WTC11 (cell line): ENCODE results near the gene DAZAP2. TPM values are rescaled to one million over a fixed set of nuclear protein-coding genes. Genes with fewer than 3 reads are reported as not detected.

Source experiments
- ATAC-seq: fragments of 200-7000 bp; cut with Tn5 transposase; 2 replicates; pipeline ENCODE4 v1.10.0; 2021; ENCODE audit warnings: mild to moderate bottlenecking, moderate library complexity
- CTCF ChIA-PET: fragments of 300-600 bp; sonication (Branson Sonifier 250); formaldehyde crosslinking; loops from one replicate; lab custom pipeline; 2021; ENCODE audit warnings: antibody characterized with exemption; lab: Charles Lee
- POLR2A ChIA-PET: fragments of 350-600 bp; sonication (Branson Sonifier 250); formaldehyde crosslinking; loops from one replicate; lab custom pipeline; 2021; ENCODE audit warnings: antibody characterized with exemption; lab: Charles Lee
- DNase-seq: peaks from one replicate; pipeline ENCODE4 v3.0.0; 2021; ENCODE audit warnings: low spot score
- H3K27ac Mint-ChIP-seq: 2 replicates; pipeline ENCODE4 v1.8.0; 2021; ENCODE audit warnings: mixed read lengths
- H3K27me3 Mint-ChIP-seq: 2 replicates; pipeline ENCODE4 v1.8.0; 2021; ENCODE audit warnings: low read depth, mild to moderate bottlenecking, moderate library complexity, mixed read lengths
- H3K36me3 Mint-ChIP-seq: 2 replicates; pipeline ENCODE4 v1.8.0; 2021; ENCODE audit warnings: mixed read lengths
- H3K4me1 Mint-ChIP-seq: 2 replicates; pipeline ENCODE4 v1.8.0; 2022; ENCODE audit warnings: mixed read lengths
- H3K4me3 Mint-ChIP-seq: 2 replicates; pipeline ENCODE4 v1.8.0; 2021; ENCODE audit warnings: mild to moderate bottlenecking, moderate library complexity, mixed read lengths
- H3K9me3 Mint-ChIP-seq: 2 replicates; pipeline ENCODE4 v1.8.0; 2021; ENCODE audit warnings: mixed read lengths
- CBFB ChIP-seq: sonication (generic); formaldehyde crosslinking; IDR thresholded peaks from 2 replicates; pipeline ENCODE4 v1.8.1; 2022; ENCODE audit warnings: mild to moderate bottlenecking, low read depth, missing genetic modification reagents
- E2F5 ChIP-seq: sonication (generic); formaldehyde crosslinking; IDR thresholded peaks from 2 replicates; pipeline ENCODE4 v1.8.1; 2022; ENCODE audit warnings: mild to moderate bottlenecking, moderate library complexity, missing genetic modification reagents
- ELF4 ChIP-seq: sonication (generic); formaldehyde crosslinking; IDR thresholded peaks from 2 replicates; pipeline ENCODE4 v1.8.1; 2022; ENCODE audit warnings: low read depth, mild to moderate bottlenecking, moderate library complexity, missing genetic modification reagents
- FOXP1 ChIP-seq: sonication (generic); formaldehyde crosslinking; IDR thresholded peaks from 2 replicates; pipeline ENCODE4 v1.8.0; 2022; ENCODE audit warnings: missing genetic modification reagents, mild to moderate bottlenecking, moderate library complexity, borderline replicate concordance
- IRF2 ChIP-seq: sonication (generic); formaldehyde crosslinking; IDR thresholded peaks from 2 replicates; pipeline ENCODE4 v1.8.0; 2022; ENCODE audit warnings: low read depth, missing genetic modification reagents, borderline replicate concordance
- JAZF1 ChIP-seq: fragments of 250-450 bp; sonication (Bioruptor Pico); IDR thresholded peaks from 2 replicates; pipeline ENCODE4 v1.9.0; 2021; ENCODE audit warnings: moderate library complexity, mild to moderate bottlenecking, inconsistent platforms
- JUN ChIP-seq: sonication (generic); formaldehyde crosslinking; IDR thresholded peaks from 2 replicates; pipeline ENCODE4 v1.8.0; 2023; ENCODE audit warnings: mild to moderate bottlenecking, missing genetic modification reagents
- NR1H2 ChIP-seq: sonication (generic); formaldehyde crosslinking; IDR thresholded peaks from 2 replicates; pipeline ENCODE4 v1.9.0; 2021; ENCODE audit warnings: mild to moderate bottlenecking, moderate library complexity, missing genetic modification reagents
- NR2C2 ChIP-seq: sonication (generic); formaldehyde crosslinking; IDR thresholded peaks from 2 replicates; pipeline ENCODE4 v1.8.0; 2022; ENCODE audit warnings: mild to moderate bottlenecking, missing genetic modification reagents
- NR3C1 ChIP-seq: sonication (generic); formaldehyde crosslinking; conservative IDR thresholded peaks from 2 replicates; pipeline ENCODE4 v1.8.1; 2023; ENCODE audit warnings: low read depth, mild to moderate bottlenecking, missing genetic modification reagents
- PRDM15 ChIP-seq: sonication (generic); formaldehyde crosslinking; IDR thresholded peaks from 2 replicates; pipeline ENCODE4 v1.8.0; 2022; ENCODE audit warnings: missing genetic modification reagents
- ZNF138 ChIP-seq: sonication (generic); formaldehyde crosslinking; conservative IDR thresholded peaks from 2 replicates; pipeline ENCODE4 v1.8.1; 2022; ENCODE audit warnings: mild to moderate bottlenecking, moderate library complexity, missing genetic modification reagents
- ZNF219 ChIP-seq: sonication (generic); formaldehyde crosslinking; IDR thresholded peaks from 2 replicates; pipeline ENCODE4 v1.8.0; 2023; ENCODE audit warnings: missing genetic modification reagents, mild to moderate bottlenecking, borderline replicate concordance
- ZNF232 ChIP-seq: sonication (generic); formaldehyde crosslinking; IDR thresholded peaks from 2 replicates; pipeline ENCODE4 v1.8.0; 2022; ENCODE audit warnings: mild to moderate bottlenecking, missing genetic modification reagents
- ZNF317 ChIP-seq: sonication (generic); formaldehyde crosslinking; IDR thresholded peaks from 2 replicates; pipeline ENCODE4 v1.8.1; 2023; ENCODE audit warnings: low read depth, mild to moderate bottlenecking, moderate library complexity, missing genetic modification reagents, borderline replicate concordance
- ZNF416 ChIP-seq: fragments of 250-450 bp; sonication (Bioruptor Pico); IDR thresholded peaks from 2 replicates; pipeline ENCODE4 v1.9.0; 2021; ENCODE audit warnings: mild to moderate bottlenecking, inconsistent platforms
- ZNF671 ChIP-seq: fragments of 250-450 bp; sonication (Bioruptor Pico); IDR thresholded peaks from 2 replicates; pipeline ENCODE4 v1.8.0; 2021; ENCODE audit warnings: mild to moderate bottlenecking
- total RNA-seq: library from RNA; stranded (reverse); gene quantifications from 3 replicates; pipeline ENCODE4 v1.2.3, GENCODE V29; 2021
- TF ChIP-seq, protein P1 (sequence below): sonication (generic); formaldehyde crosslinking; IDR thresholded peaks from 2 replicates; pipeline ENCODE4 v1.8.1; 2023; ENCODE audit warnings: mild to moderate bottlenecking, missing genetic modification reagents, moderate library complexity
- TF ChIP-seq, protein P2 (sequence below): sonication (generic); formaldehyde crosslinking; conservative IDR thresholded peaks from 2 replicates; pipeline ENCODE4 v1.8.1; 2023; ENCODE audit warnings: mild to moderate bottlenecking, low read depth, missing genetic modification reagents, moderate library complexity

Gene DAZAP2
- total RNA-seq, 1 experiment from 2014 or later, result 35.8 TPM

- Mint-ChIP-seq H3K36me3 (peaks cover 3% of the 10 kb centered on the region; the same call in 1 of the 2 replicates), H3K9me3 (no peaks in the 10 kb centered on the region), H3K27me3 (no peaks in the 10 kb centered on the region), H3K27ac (peak overlapping the region; percentile 85), H3K4me1 (peaks cover 18% of the 10 kb centered on the region)
- CTCF ChIA-PET, result interaction anchor here (0.6 to 3.0 kb wide), 6 partner anchors 22 to 156 kb away, joined by 3 to 23 read pairs (median 4); partner anchors contain the start of gene DAZAP2
- no peak for DNase-seq
- POLR2A ChIA-PET, result interaction anchor here (1.0 to 2.5 kb wide), 2 partner anchors 22 to 294 kb away, joined by 3 to 19 read pairs; partner anchors contain the start of gene DAZAP2
- TF ChIP-seq ZNF317 (CRISPR knock-in tag) (no peak), FOXP1 (CRISPR knock-in tag) (no peak), ZNF671 (CRISPR knock-in tag) (no peak), NR2C2 (CRISPR knock-in tag) (no peak), ZNF219 (CRISPR knock-in tag) (no peak), ZNF138 (CRISPR knock-in tag) (no peak), E2F5 (CRISPR knock-in tag) (no peak), IRF2 (CRISPR knock-in tag) (no peak), NR1H2 (CRISPR knock-in tag) (no peak), ZNF416 (no peak), ELF4 (no peak), PRDM15 (CRISPR knock-in tag) (no peak), JUN (CRISPR knock-in tag) (no peak), CBFB (CRISPR knock-in tag) (no peak), NR3C1 (no peak), ZNF232 (CRISPR knock-in tag) (no peak), JAZF1 (CRISPR knock-in tag) (no peak)
- TF ChIP-seq, protein P1, sequence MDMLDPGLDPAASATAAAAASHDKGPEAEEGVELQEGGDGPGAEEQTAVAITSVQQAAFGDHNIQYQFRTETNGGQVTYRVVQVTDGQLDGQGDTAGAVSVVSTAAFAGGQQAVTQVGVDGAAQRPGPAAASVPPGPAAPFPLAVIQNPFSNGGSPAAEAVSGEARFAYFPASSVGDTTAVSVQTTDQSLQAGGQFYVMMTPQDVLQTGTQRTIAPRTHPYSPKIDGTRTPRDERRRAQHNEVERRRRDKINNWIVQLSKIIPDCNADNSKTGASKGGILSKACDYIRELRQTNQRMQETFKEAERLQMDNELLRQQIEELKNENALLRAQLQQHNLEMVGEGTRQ, result no peak
- TF ChIP-seq, protein P2, sequence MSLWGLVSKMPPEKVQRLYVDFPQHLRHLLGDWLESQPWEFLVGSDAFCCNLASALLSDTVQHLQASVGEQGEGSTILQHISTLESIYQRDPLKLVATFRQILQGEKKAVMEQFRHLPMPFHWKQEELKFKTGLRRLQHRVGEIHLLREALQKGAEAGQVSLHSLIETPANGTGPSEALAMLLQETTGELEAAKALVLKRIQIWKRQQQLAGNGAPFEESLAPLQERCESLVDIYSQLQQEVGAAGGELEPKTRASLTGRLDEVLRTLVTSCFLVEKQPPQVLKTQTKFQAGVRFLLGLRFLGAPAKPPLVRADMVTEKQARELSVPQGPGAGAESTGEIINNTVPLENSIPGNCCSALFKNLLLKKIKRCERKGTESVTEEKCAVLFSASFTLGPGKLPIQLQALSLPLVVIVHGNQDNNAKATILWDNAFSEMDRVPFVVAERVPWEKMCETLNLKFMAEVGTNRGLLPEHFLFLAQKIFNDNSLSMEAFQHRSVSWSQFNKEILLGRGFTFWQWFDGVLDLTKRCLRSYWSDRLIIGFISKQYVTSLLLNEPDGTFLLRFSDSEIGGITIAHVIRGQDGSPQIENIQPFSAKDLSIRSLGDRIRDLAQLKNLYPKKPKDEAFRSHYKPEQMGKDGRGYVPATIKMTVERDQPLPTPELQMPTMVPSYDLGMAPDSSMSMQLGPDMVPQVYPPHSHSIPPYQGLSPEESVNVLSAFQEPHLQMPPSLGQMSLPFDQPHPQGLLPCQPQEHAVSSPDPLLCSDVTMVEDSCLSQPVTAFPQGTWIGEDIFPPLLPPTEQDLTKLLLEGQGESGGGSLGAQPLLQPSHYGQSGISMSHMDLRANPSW (CRISPR knock-in tag), result no peak
- TF ChIP-seq, all 79 proteins: peak for 0
- peak overlapping the region; percentile 69 for H3K4me3 Mint-ChIP-seq
- ATAC-seq, result no peak
Measured at GRCh38 chr12:51216642-51217041, 22.0 kb upstream of the DAZAP2 start.
